ENCODE data around the gene ITIH4. TPM values are rescaled to one million over a fixed set of nuclear protein-coding genes. Genes with fewer than 3 reads are reported as not detected.

Gene ITIH4
- total and polyA plus RNA-seq, 10 of the 15 experiments (the other 5 are each of a cell fraction or from before 2014, with no cell fraction given), result 0.64 to 4.1 (median 1.3) TPM

DNA sequence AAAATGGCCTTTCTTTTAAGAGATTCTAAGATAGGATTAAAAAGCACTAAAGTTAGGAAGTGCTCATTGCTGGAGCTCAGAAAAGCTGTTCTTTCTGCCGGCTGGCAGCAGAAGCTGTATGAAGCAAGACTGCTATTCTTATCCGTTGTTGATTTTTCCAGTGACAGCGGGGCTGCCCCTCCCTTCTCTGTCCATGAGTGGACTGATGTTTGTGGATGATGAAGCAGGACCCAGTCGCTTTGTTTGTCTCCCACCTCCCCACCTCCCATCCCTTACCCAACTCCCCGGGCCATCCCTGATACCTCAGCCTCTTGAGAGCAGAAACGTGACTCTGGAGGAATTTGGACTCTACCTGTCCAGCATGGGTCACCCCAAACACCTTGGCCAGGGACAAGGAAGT lies 14.7 kb upstream of the ITIH4 start:
- H3K4me1 ChIP-seq (ENCODE audit: control insufficient read depth, insufficient read depth, low read length), result peaks cover 8% of the 10 kb centered on the region
- no peak overlapping the region for H3K4me3 ChIP-seq
- no peaks in the 10 kb centered on the region for H3K9me3 ChIP-seq (replicated peaks; ENCODE audit: control insufficient read depth, insufficient read depth, low read length)
- no peaks in the 10 kb centered on the region for H3K27me3 ChIP-seq (replicated peaks in 1 of 2; ENCODE audit: control insufficient read depth in 2 of 2, insufficient read depth in 2 of 2, low read length in 1 of 2)
- 66% methylated on average over 6 of the region's 6 CpGs for WGBS (ENCODE audit: insufficient coverage, insufficient replicate concordance, low lambda C conversion rate, missing lambda C conversion rate)
- ATAC-seq (no peak), DNase-seq (ENCODE audit: low read depth, low spot score) (no peak), FAIRE-seq (no peak)
- in situ Hi-C loops (cut with MboI), result loop anchor here (10.0 kb wide), 1 partner anchor 230 kb away; no protein-coding TSS in a partner anchor
- H3K79me2 ChIP-seq (ENCODE audit: control insufficient read depth, insufficient read depth, low read length), result no peaks in the 10 kb centered on the region
- H3K9ac ChIP-seq (ENCODE audit: control insufficient read depth, insufficient read depth, low read length), result no peak overlapping the region
- H3K4me2 ChIP-seq (ENCODE audit: control insufficient read depth, insufficient read depth), result no peak overlapping the region
- ChIA-PET POLR2A (interaction anchor here (0.7 kb wide), 1 partner anchor 75 kb away, joined by 3 read pairs; no protein-coding TSS in a partner anchor), RAD21 (ENCODE audit: unreplicated experiment) (interaction anchor here (0.6 to 1.4 kb wide), 6 partner anchors 48 to 458 kb away, joined by 3 to 4 read pairs (median 4); partner anchors contain the start of gene STIMATE), CTCF (interaction anchor here (0.8 to 3.7 kb wide), 12 partner anchors 8 to 226 kb away, joined by 3 to 27 read pairs (median 6); no protein-coding TSS in a partner anchor), SMC1A (ENCODE audit: uncharacterized antibody, unreplicated experiment) (interaction anchor here (1.0 to 1.4 kb wide), 6 partner anchors 48 to 229 kb away, joined by 3 to 6 read pairs (median 4); no protein-coding TSS in a partner anchor)
- H2AFZ ChIP-seq (ENCODE audit: control insufficient read depth, low read depth, low read length), result no peak overlapping the region
- no TSS peak for BruUV-seq (replicated peaks)
- H3K36me3 ChIP-seq (ENCODE audit: control insufficient read depth in 2 of 2, insufficient read depth in 2 of 2, low read length in 1 of 2), result peaks cover 11 to 13% of the 10 kb centered on the region in 2 experiments
- no peaks in the 10 kb centered on the region for H4K20me1 ChIP-seq (ENCODE audit: control insufficient read depth, insufficient read depth)
- no peak for TF ChIP-seq BCL11A (IDR thresholded peaks at IDR 0.05; ENCODE audit: low read depth, low read length)
- TF ChIP-seq, protein P1, sequence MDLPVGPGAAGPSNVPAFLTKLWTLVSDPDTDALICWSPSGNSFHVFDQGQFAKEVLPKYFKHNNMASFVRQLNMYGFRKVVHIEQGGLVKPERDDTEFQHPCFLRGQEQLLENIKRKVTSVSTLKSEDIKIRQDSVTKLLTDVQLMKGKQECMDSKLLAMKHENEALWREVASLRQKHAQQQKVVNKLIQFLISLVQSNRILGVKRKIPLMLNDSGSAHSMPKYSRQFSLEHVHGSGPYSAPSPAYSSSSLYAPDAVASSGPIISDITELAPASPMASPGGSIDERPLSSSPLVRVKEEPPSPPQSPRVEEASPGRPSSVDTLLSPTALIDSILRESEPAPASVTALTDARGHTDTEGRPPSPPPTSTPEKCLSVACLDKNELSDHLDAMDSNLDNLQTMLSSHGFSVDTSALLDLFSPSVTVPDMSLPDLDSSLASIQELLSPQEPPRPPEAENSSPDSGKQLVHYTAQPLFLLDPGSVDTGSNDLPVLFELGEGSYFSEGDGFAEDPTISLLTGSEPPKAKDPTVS (IDR thresholded peaks at IDR 0.05; ENCODE audit: low read depth, low read length), result no peak
- no peak overlapping the region for H3K27ac ChIP-seq (ENCODE audit: control insufficient read depth, insufficient read depth)
- intact Hi-C loops (cut with micrococcal nuclease; ENCODE audit: unreplicated experiment), result no loop called here

DNA sequence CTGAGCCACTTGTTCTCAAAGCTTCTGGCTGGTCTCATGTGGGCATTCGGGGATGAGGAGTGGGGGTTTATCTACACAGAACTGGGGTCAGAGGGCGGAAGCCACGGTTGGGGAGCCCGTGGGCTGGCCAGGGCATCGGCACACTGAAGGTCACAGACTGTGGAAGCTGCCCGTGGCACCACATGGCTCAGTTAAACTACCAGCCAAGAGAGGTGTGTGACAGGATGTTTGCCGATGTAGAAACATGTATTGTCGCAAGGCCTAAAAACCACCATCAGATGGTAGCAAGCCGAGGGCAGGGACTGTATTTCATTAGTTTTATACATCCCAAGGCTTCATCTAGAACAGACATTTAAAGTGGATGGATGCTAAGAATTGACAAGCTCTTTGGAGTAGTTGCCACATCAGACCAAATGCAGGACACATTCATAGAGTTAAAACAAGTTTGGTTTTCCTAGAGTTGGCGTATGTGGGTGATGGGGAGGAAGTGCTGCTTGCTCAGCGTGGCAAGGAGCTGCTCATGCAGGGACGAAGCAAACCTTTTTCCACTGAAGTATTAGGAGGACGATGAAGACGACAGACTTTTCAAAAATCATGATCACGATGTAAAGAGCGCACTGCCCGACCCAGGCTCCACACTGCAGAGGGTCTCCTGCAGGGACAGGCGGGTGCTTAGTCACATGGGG lies 14.0 kb upstream of the ITIH4 start:
- no TSS peak for BruUV-seq (replicated peaks)
- Histone ChIP-seq H3K36me3 (ENCODE audit: control insufficient read depth in 2 of 2, insufficient read depth in 2 of 2, low read length in 1 of 2) (peaks cover 9 to 11% of the 10 kb centered on the region in 2 experiments), H3K4me1 (ENCODE audit: control insufficient read depth, insufficient read depth, low read length) (peaks cover 8% of the 10 kb centered on the region), H3K9me3 (replicated peaks; ENCODE audit: control insufficient read depth, insufficient read depth, low read length) (no peaks in the 10 kb centered on the region), H3K4me3 (no peak overlapping the region), H4K20me1 (ENCODE audit: control insufficient read depth, insufficient read depth) (no peaks in the 10 kb centered on the region), H3K79me2 (ENCODE audit: control insufficient read depth, insufficient read depth, low read length) (no peaks in the 10 kb centered on the region), H3K27me3 (replicated peaks in 1 of 2; ENCODE audit: control insufficient read depth in 2 of 2, insufficient read depth in 2 of 2, low read length in 1 of 2) (no peaks in the 10 kb centered on the region), H2AFZ (ENCODE audit: control insufficient read depth, low read depth, low read length) (no peak overlapping the region), H3K27ac (ENCODE audit: control insufficient read depth, insufficient read depth) (no peak overlapping the region), H3K9ac (ENCODE audit: control insufficient read depth, insufficient read depth, low read length) (no peak overlapping the region), H3K4me2 (ENCODE audit: control insufficient read depth, insufficient read depth) (no peak overlapping the region)
- SMC1A ChIA-PET (ENCODE audit: uncharacterized antibody, unreplicated experiment), result interaction anchor here (1.3 to 1.4 kb wide), 3 partner anchors 85 to 230 kb away, joined by 3 to 4 read pairs (median 3); no protein-coding TSS in a partner anchor
- RAD21 ChIA-PET (ENCODE audit: unreplicated experiment), result no interaction called here
- CTCF ChIA-PET, result interaction anchor here (0.9 to 3.7 kb wide), 6 partner anchors 28 to 227 kb away, joined by 3 to 27 read pairs (median 6); no protein-coding TSS in a partner anchor
- FAIRE-seq (no peak), DNase-seq (ENCODE audit: low read depth, low spot score) (no peak), ATAC-seq (no peak)
- 97% methylated on average over 18 of the region's 18 CpGs for WGBS (ENCODE audit: insufficient coverage, insufficient replicate concordance, low lambda C conversion rate, missing lambda C conversion rate)
- intact Hi-C loops (cut with micrococcal nuclease; ENCODE audit: unreplicated experiment), result no loop called here
- TF ChIP-seq ZNF384 (IDR thresholded peaks at IDR 0.05; ENCODE audit: borderline replicate concordance, low read depth, low read length) (no peak), SMAD1 (IDR thresholded peaks at IDR 0.05; ENCODE audit: low read depth, partially characterized antibody) (no peak), KDM1A (IDR thresholded peaks at IDR 0.05; ENCODE audit: borderline replicate concordance) (no peak), TCF7 (IDR thresholded peaks at IDR 0.05; ENCODE audit: borderline replicate concordance) (no peak), STAT1 (conservative IDR thresholded peaks at IDR 0.05) (no peak), YY1 (IDR thresholded peaks at IDR 0.05; ENCODE audit: low read depth, low read length) (no peak), PAX5 (IDR thresholded peaks at IDR 0.05; ENCODE audit: borderline replicate concordance, low read depth, low read length) (no peak), TCF3 (IDR thresholded peaks at IDR 0.05; ENCODE audit: borderline replicate concordance, insufficient read depth, low read depth, low read length) (no peak), ZSCAN29 (IDR thresholded peaks at IDR 0.05) (no peak), YBX1 (IDR thresholded peaks at IDR 0.05) (no peak), DPF2 (IDR thresholded peaks at IDR 0.05) (no peak), NRF1 (conservative IDR thresholded peaks at IDR 0.05; ENCODE audit: low read depth, low read length) (no peak), SPI1 (IDR thresholded peaks at IDR 0.05; ENCODE audit: borderline replicate concordance, insufficient read depth, low read depth, low read length) (no peak), ESRRA (IDR thresholded peaks at IDR 0.05; ENCODE audit: low read length) (no peak)
- POLR2A ChIA-PET, result no interaction called here
- in situ Hi-C loops (cut with MboI), result loop anchor here (10.0 kb wide), 1 partner anchor 230 kb away; no protein-coding TSS in a partner anchor

All from GM12878 (cell line).